SH-SY5Y (cell line): ENCODE measurements around the gene NTF3.

Source experiments
- GATA2 ChIP-seq: IDR thresholded peaks from 2 replicates; pipeline ENCODE4 v1.6.1; 2011; ENCODE audit warnings: mild to moderate bottlenecking, low read depth, low read length
- GATA3 ChIP-seq: IDR thresholded peaks from 2 replicates; pipeline ENCODE4 v1.6.1; 2011; ENCODE audit warnings: low read depth, mild to moderate bottlenecking, low read length, moderate library complexity

NTF3 gene

DNA sequence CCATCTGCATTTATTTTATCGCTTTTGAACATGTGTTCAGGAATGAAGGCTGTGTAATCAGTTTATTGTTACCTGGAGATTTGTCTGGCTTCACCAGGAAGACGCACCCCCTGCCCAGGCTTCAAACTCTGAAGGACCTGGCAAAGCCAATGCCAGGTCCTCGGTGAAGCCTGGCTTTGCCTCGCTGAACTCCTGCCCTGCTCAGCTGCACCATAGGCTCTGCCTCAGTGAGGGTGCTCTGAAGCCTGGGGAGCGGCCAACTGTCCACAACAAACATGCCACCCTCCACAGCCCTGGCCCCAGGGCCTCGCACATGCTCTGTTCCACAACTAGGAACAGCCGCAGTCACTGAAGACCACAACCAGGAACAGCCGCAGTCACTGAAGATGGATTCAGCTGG is 66.9 kb downstream of the NTF3 start:
- TF ChIP-seq GATA2 (no peak), GATA3 (no peak)

DNA sequence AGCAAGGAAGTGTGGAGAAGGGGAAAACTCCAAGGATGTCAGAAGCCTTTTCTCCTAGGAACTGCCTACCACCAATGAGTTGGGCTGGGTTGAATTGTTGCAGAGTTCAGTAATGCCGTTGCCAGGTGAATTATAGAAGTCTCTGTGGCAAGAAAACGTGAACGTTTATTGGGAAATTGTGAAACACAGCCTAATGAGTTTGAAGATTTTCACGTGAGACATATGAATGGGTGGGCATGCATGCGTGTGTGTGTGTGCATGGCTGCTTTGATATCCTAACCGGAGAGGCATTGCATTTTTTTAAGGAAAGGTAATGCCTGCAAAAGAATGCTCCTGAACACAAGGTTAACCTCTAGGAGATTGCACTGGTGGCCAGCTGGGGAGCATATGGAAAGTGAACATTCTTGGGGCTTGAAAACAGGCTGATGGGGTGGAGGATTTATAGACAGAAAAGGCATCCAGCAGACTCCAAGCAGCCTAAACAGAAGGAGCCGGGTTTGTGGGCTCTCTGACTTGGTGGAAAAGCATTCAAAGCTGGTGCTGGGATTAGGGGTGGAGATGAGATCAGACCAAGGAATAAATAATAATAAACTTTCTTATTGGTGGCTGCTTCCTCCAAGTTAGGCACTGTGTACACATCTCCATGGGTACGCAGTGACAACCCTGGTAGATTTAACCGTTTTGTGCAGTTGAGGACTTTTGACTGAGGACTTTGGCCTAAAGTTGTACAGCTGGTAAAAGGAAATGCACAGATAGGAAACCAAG is 67.8 kb downstream of the NTF3 start:
- TF ChIP-seq GATA3 (no peak), GATA2 (no peak)

DNA sequence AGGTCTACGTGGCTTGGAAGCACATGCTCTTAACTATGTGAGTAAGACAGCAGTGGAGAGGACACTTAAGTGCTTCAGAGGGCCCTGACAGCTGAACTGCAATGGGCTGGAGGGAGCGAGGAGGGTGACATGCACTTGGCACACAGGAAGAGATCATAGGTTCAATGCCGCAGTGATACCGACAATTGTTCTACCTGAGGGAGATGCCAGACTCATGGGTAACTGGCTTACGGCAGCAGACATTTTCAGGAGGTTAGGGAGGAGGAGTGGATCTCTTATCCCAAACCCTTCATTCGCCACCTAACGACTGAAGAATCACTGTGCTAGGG is 68.4 kb downstream of the NTF3 start:
- TF ChIP-seq GATA3 (no peak), GATA2 (no peak)

DNA sequence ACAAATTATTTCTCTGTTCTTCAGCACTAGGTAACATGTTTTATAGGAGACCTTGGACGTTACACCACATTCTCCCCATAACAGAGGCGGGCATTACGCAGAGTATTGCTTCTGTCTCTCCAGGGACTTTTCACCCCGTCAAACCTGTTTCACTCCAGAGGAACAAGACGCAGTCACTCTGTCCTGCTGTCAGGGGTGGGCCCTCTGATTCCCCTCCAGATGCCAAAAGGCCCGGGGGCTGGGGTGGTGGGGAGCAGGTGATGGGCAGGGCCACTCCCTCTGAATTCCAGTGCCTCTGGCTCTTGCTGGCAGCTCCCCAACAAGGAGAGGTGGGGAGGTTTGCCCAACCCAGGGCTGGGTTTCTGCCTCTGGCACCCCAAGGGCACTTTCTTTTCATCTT is 71.9 kb downstream of the NTF3 start:
- TF ChIP-seq GATA3: no peak
- no peak for TF ChIP-seq GATA2

DNA sequence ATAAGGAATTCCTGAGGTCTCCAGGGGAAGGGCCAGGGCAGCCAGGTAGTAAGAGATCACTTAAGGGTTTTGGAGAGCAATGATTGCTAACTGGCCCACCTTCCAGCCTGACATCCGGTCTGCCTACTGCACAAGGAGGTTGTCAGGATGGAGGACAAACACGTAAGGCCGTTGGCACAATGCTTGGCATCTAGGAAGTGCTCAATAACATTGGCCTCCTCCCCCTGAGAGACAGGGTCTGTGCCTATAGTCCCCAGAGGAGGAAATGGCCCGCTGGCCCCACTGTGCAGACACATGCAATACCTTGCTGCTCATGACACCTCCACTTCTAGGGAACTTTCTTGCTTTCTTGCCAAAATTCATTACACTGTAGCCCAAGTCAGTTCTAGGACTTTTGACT is 73.2 kb downstream of the NTF3 start:
- TF ChIP-seq GATA3: no peak
- no peak for TF ChIP-seq GATA2

DNA sequence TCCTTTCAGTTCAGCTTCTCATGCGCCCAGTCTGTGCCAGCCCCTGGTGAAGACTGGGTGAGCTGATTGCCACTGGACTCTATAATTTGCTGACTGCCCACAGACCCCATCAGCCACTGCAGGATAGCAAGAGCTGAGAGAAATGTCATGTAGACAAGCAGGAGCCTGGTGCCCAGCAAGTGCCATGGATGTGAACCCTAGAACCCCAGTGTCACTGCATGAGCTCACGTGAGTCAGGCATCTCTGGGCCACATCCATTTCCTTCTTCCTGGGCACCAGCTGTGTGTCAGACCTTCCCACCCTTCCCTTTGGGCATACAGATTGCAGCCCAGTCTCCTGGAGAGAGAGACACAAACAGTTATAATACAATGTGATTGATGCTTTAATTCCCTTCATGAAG is 73.8 kb downstream of the NTF3 start:
- no peak for TF ChIP-seq GATA2
- TF ChIP-seq GATA3: no peak

DNA sequence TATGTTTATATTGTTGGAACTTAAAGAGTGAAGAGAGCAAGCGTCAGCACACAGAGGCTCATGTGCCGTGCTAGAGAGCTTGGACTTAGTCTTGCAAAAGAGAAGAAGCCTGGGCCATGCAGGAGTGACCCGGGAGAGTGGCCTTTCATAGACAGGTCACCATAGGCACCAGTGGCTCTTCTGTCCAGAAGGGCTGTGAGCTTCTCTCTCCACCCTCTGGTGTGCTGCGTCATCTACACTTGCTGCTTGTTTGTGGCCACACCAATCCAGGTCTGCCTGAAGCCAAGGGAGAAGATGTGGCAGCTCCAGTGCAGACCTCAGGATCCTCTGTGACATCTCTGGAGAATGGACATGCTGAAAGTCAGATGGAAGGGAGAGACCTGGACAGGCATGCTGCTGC is 74.4 kb downstream of the NTF3 start:
- TF ChIP-seq GATA2 (no peak), GATA3 (no peak)

DNA sequence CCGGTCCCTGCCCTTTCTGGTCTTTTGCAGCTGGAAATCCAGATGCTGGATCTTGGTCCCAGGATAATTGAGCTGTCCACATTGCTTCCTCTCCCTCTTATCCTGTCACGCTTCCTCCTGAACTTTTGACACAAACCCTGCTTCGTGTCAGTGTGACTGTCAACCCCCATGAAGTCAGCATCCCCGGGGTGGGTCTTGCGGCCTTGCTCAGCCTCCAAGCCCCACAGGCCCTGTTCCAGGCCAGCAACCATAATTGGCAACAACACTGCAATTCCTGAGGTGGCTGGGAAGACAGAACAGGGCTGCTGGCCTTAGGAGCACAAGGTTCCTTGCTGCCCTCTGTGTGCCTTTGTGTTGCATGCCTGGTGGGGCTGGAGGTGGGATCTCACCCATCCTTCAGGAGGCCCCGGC is 74.9 kb downstream of the NTF3 start:
- TF ChIP-seq GATA2: no peak
- TF ChIP-seq GATA3: no peak

DNA sequence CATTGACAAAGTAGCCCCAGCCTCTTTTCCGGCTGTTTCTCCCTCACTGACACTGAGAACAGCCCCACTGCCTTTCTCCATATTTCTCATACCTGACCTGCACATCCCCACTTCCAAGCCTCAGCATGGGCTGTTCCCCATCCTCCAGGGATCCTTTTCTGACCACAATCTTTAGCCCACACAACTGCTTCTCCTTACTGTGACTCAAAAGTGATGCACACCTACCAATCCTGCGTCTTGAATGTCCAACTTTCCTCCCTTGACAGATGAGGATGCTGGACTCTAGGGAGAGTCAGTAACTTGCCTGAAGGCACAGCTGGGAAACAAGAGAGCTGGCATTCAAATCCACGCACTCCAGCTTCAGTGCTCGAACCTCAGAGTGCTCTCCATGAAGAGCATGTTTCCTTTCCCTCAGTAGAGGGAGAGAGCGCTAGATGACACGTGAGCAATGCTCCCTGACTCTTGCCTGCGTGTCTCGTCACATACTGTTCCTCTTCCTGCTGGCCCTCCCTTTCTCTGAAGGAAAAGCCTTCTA is 75.6 kb downstream of the NTF3 start:
- no peak for TF ChIP-seq GATA2
- TF ChIP-seq GATA3: no peak

DNA sequence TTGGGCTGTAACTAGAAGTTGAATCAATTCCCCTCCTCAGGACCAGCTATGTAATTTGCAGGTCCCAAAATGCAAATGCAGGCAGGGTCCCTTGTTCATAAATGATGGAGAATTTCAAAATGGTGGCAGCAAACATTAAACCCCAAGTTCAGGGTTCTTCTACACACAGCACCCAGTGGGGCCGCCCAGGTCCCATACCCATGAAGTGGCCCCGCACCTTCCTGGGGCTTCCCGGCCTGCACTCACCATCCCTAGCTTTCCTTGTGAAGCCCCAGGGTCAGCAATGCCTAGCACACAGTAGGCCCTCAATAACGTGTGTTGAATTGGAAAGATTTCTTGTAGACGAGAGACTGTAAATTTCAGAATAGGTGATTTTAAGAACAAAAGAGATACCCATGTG is 76.0 kb downstream of the NTF3 start:
- no peak for TF ChIP-seq GATA2

DNA sequence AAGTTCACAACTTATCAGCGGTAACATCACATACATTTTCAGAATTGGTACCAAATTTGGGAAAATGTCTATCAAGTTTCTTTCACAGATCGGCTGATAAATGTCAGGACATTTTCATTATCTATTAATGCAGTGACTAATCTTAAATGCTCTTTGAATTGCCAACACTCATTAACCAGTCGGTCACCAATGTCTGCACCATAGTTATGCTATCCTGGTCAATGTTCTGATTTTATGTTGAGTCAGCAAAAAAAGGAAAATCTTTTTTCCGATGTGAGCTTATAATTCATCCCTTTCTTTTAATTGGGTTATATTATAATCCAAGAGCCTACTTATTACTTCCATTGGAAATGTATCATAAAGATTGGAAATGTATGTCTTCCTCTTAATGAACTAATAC is 77.2 kb downstream of the NTF3 start:
- TF ChIP-seq GATA2: no peak
- TF ChIP-seq GATA3: no peak

DNA sequence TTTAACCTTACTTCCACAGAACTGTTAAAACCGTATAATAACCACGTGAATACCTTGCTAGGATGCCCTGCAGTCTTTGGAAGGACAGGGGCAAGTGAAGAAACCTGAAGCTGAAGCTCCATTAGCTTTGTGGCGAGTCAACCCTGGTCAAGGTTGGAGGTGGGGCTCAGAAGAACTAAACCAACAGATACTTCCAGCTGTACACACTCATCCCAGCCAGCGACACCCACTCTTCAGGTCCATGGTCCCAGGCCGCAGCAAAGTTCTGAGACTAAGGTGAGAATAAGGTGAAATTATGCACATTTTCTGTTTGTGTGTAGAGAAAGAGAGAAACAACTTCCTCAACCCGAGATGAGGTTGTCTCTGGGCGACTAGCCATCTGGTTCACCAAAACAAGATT is 77.6 kb downstream of the NTF3 start:
- no peak for TF ChIP-seq GATA2
- no peak for TF ChIP-seq GATA3

DNA sequence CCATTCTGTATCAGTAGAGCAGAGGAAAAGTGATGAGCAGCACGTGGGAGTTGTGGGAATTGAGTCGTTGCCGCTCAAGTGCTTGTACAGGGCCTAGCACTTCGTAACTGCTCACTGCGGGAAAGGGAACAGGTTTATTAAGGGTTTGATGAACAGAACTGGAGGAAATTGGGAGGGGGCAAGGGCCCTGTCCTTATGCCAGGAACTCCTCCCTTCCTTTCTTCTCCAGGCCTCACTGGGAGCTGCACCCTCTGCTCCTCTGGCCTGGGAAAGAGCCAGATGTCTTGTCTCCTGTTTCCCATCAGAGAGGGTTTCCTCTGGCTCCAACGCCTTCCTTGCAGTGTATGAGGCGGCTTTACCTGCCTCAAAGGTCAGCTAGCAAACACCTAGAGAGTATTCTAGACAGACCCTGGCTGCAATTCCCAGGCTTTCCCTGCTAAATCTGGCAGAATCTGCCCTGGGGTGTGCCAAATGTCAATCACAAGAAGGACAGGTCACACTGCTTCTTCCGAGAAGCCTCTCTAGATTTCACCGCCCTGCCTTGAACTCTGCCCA is 78.4 kb downstream of the NTF3 start:
- TF ChIP-seq GATA2 (no peak), GATA3 (no peak)

DNA sequence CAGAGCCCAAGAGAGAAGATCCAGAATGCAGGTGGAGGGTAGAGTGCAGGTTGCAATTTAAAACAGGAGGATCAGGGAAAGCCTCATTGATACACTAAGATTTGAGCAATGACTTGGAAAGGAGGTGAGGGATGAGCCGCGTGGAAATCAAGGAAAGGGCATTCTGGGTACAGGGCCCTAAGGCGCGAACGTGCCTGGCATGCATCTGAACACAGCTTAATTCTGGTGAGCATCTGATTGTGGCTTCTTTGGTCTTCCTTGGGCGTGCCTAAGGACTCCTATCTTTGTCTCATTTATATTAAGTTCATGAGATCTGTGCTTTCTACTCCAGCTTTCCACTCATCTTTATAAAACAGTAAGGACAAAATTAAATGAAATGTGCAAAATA is 79.3 kb downstream of the NTF3 start:
- no peak for TF ChIP-seq GATA2
- TF ChIP-seq GATA3: no peak

DNA sequence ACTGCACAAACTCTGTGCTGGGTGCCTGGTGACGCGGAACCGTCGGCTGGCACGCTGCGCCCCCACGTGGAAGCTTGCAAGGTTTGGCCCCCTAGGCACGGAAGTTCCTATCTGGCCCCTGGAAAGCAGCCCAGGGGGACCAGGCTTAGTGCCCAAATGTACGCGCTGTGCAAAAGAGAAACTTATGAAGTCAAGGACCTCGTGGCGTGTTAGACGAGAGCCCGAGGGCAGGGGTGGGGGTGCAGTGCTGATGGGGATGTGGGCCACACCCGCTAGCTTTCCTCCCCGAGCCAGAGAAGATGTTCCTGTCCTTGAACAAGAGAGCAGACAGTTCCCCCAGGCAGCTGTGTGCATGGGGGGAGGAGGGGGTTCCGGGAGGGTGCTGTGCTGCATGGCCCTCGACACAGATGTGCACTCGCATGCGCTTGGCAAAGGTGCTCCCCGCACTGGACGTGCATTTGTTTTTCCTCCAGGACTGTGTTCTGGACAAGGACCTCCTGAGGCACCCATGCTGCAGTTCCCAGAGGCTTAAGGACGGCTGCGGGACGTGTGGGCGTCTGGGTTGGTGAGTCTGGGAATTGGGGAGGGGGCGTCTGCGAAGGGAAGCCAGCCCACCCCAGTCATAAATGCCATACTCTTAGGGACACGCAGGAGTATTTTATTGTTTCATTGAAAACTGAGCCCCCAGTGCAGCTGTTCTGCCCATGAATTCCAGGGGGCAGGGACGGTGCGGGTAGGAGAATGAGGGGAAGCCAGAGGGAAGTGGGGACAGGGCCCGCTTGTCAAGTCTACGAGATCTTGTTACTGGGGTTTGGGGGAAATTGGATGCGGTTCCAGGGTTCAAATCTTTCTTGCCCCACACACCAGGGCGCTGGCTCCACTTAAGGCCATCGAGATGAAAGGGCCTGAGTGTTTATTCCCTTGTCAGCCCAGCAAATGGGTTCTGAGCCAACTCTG is 80.0 kb downstream of the NTF3 start:
- TF ChIP-seq GATA2 (no peak), GATA3 (no peak)

DNA sequence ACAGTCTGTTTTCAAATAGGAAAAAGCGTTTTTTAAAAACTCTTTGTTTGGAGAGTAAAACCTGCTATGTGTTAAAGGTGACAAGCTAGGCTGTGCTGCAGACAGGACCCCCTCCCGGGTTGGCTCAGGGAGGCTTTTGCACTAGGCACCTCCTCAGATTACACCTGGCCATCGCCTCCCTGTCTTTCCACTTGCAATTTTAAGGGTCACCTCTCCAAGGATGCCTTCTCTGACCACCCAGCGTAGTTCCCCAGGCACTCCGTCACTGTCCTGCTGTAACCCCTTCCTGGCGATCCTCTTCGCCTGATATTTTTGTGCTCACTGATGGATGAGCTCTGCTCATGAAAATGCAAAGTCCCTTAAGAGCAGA is 80.7 kb downstream of the NTF3 start:
- TF ChIP-seq GATA3: no peak
- no peak for TF ChIP-seq GATA2
